Loucy (cell line): ENCODE data around the gene SEMA5A.

Experiments
- H2AFZ ChIP-seq: fragments of 200-600 bp; sonication (generic); 2 replicates; pipeline ENCODE4 v1.6.0; 2016; ENCODE audit warnings: antibody characterized with exemption, mild to moderate bottlenecking, low read length, moderate library complexity
- H3F3A ChIP-seq: fragments of 200-600 bp; 2 replicates; pipeline ENCODE4 v1.6.0; 2016; ENCODE audit warnings: antibody characterized with exemption, low read depth, mild to moderate bottlenecking
- H3K27me3 ChIP-seq: fragments of 200-600 bp; sonication (generic); 2 replicates; pipeline ENCODE4 v1.6.1; 2014; ENCODE audit warnings: low read length, mild to moderate bottlenecking; ENCODE audit not compliant: insufficient read depth, poor library complexity, severe bottlenecking
- H3K36me3 ChIP-seq: fragments of 200-600 bp; sonication (generic); 2 replicates; pipeline ENCODE4 v1.6.1; 2016; ENCODE audit warnings: low read length; ENCODE audit not compliant: insufficient read depth
- H3K4me1 ChIP-seq: fragments of 200-600 bp; sonication (generic); 2 replicates; pipeline ENCODE4 v1.5.1; 2014; ENCODE audit warnings: low read length, mild to moderate bottlenecking; ENCODE audit not compliant: insufficient read depth, poor library complexity, severe bottlenecking
- H3K4me2 ChIP-seq: fragments of 200-600 bp; sonication (generic); 2 replicates; pipeline ENCODE4 v1.6.0; 2014; ENCODE audit warnings: antibody characterized with exemption, low read length, low read depth, mild to moderate bottlenecking; ENCODE audit not compliant: poor library complexity, severe bottlenecking
- H3K4me3 ChIP-seq: fragments of 200-600 bp; sonication (generic); 2 replicates; pipeline ENCODE4 v1.5.1; 2014; ENCODE audit warnings: low read length, mild to moderate bottlenecking, mixed read lengths; ENCODE audit not compliant: poor library complexity, severe bottlenecking
- H3K79me2 ChIP-seq: fragments of 200-600 bp; sonication (generic); 2 replicates; pipeline ENCODE4 v1.6.1; 2014; ENCODE audit warnings: low read length; ENCODE audit not compliant: insufficient read depth
- H3K9ac ChIP-seq: fragments of 200-600 bp; sonication (generic); 2 replicates; pipeline ENCODE4 v1.6.0; 2014; ENCODE audit warnings: mild to moderate bottlenecking, low read depth, low read length, moderate library complexity; ENCODE audit not compliant: poor library complexity, severe bottlenecking
- H3K9me2 ChIP-seq: fragments of 200-600 bp; sonication (generic); replicated peaks from 2 replicates; pipeline ENCODE4 v1.6.1; 2016; ENCODE audit warnings: low read depth, low read length, mixed read lengths
- H3K9me3 ChIP-seq: fragments of 200-600 bp; sonication (generic); 2 replicates; pipeline ENCODE4 v1.6.1; 2014; ENCODE audit warnings: mild to moderate bottlenecking, antibody characterized with exemption, low read length, low read depth; ENCODE audit not compliant: insufficient read depth
- H4K20me1 ChIP-seq: fragments of 200-600 bp; sonication (generic); 2 replicates; pipeline ENCODE4 v1.6.0; 2014; ENCODE audit warnings: antibody characterized with exemption, low read length, mild to moderate bottlenecking; ENCODE audit not compliant: insufficient read depth, poor library complexity, severe bottlenecking
- EZH2phosphoT487 ChIP-seq: fragments of 200-600 bp; IDR thresholded peaks from 2 replicates; pipeline ENCODE4 v1.6.1; 2018; ENCODE audit warnings: antibody characterized with exemption, mild to moderate bottlenecking, moderate library complexity, borderline replicate concordance
- TF ChIP-seq, protein P1 (sequence below): fragments of 200-600 bp; sonication (generic); conservative IDR thresholded peaks from 2 replicates; pipeline ENCODE4 v1.5.1; 2014; ENCODE audit warnings: mild to moderate bottlenecking, antibody characterized with exemption, low read length

The SEMA5A gene

GRCh38 chr5:9573796-9574195, 27.9 kb upstream of the SEMA5A start:
- Histone ChIP-seq H3K4me2 (no peak overlapping the region), H3K27me3 (no peaks in the 10 kb centered on the region), H3K4me1 (no peaks in the 10 kb centered on the region), H3K4me3 (no peak overlapping the region), H3F3A (no peaks in the 10 kb centered on the region), H4K20me1 (no peaks in the 10 kb centered on the region), H3K9me3 (no peaks in the 10 kb centered on the region), H3K79me2 (no peaks in the 10 kb centered on the region), H3K9me2 (no peaks in the 10 kb centered on the region), H3K36me3 (no peaks in the 10 kb centered on the region), H2AFZ (no peak overlapping the region), H3K9ac (no peak overlapping the region)
- no peak for TF ChIP-seq EZH2phosphoT487
- TF ChIP-seq, protein P1, sequence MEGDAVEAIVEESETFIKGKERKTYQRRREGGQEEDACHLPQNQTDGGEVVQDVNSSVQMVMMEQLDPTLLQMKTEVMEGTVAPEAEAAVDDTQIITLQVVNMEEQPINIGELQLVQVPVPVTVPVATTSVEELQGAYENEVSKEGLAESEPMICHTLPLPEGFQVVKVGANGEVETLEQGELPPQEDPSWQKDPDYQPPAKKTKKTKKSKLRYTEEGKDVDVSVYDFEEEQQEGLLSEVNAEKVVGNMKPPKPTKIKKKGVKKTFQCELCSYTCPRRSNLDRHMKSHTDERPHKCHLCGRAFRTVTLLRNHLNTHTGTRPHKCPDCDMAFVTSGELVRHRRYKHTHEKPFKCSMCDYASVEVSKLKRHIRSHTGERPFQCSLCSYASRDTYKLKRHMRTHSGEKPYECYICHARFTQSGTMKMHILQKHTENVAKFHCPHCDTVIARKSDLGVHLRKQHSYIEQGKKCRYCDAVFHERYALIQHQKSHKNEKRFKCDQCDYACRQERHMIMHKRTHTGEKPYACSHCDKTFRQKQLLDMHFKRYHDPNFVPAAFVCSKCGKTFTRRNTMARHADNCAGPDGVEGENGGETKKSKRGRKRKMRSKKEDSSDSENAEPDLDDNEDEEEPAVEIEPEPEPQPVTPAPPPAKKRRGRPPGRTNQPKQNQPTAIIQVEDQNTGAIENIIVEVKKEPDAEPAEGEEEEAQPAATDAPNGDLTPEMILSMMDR, result no peak

- Histone ChIP-seq H3K27me3 (no peaks in the 10 kb centered on the region), H3K9ac (no peak overlapping the region), H3K79me2 (no peaks in the 10 kb centered on the region), H3F3A (no peaks in the 10 kb centered on the region), H3K9me2 (no peaks in the 10 kb centered on the region), H4K20me1 (no peaks in the 10 kb centered on the region), H3K9me3 (no peaks in the 10 kb centered on the region), H3K4me3 (no peak overlapping the region), H2AFZ (no peak overlapping the region), H3K4me2 (no peak overlapping the region), H3K36me3 (no peaks in the 10 kb centered on the region), H3K4me1 (no peaks in the 10 kb centered on the region)
- no peak for TF ChIP-seq EZH2phosphoT487
- TF ChIP-seq, protein P1, result no peak
Observed at GRCh38 chr5:9572246-9572645, 26.4 kb upstream of the SEMA5A start.

GRCh38 chr5:9570876-9571275, 25.0 kb upstream of the SEMA5A start:
- no peak overlapping the region for H3K4me3 ChIP-seq
- H3K79me2 ChIP-seq, result no peaks in the 10 kb centered on the region
- TF ChIP-seq EZH2phosphoT487, result no peak
- TF ChIP-seq, protein P1, result no peak
- H3K27me3 ChIP-seq, result no peaks in the 10 kb centered on the region
- H3K9me3 ChIP-seq, result no peaks in the 10 kb centered on the region
- H3K9me2 ChIP-seq, result no peaks in the 10 kb centered on the region
- H3F3A ChIP-seq, result no peaks in the 10 kb centered on the region
- H4K20me1 ChIP-seq, result no peaks in the 10 kb centered on the region
- no peak overlapping the region for H3K4me2 ChIP-seq
- no peak overlapping the region for H2AFZ ChIP-seq
- H3K36me3 ChIP-seq, result no peaks in the 10 kb centered on the region
- H3K4me1 ChIP-seq, result no peaks in the 10 kb centered on the region
- no peak overlapping the region for H3K9ac ChIP-seq
